NT2/D1 (cell line): ENCODE data around the gene RASL12.

Experiments used
- DNase-seq: peaks from one replicate; pipeline ENCODE4 v3.0.0-alpha.2; 2011; ENCODE audit warnings: low read depth, low spot score
- H3K27me3 ChIP-seq: 2 replicates; pipeline ENCODE4 v1.6.0; 2011; ENCODE audit warnings: mild to moderate bottlenecking; ENCODE audit not compliant: insufficient read length, insufficient read depth
- H3K36me3 ChIP-seq: 2 replicates; pipeline ENCODE4 v1.6.1; 2011; ENCODE audit warnings: mild to moderate bottlenecking, low read length, mixed read lengths; ENCODE audit not compliant: insufficient read depth, insufficient read length
- H3K4me1 ChIP-seq: 2 replicates; pipeline ENCODE4 v1.5.1; 2011; ENCODE audit not compliant: insufficient read depth, insufficient read length
- H3K4me3 ChIP-seq: 2 replicates; pipeline ENCODE4 v1.5.1; 2011; ENCODE audit warnings: low read depth; ENCODE audit not compliant: insufficient read length
- H3K9ac ChIP-seq: 2 replicates; pipeline ENCODE4 v1.6.0; 2011; ENCODE audit warnings: low read depth; ENCODE audit not compliant: insufficient read length
- H3K9me3 ChIP-seq: 2 replicates; pipeline ENCODE4 v1.5.1; 2011; ENCODE audit warnings: mild to moderate bottlenecking, low read length; ENCODE audit not compliant: insufficient read depth
- SUZ12 ChIP-seq: IDR thresholded peaks from 2 replicates; pipeline ENCODE4 v1.6.1; 2011; ENCODE audit not compliant: insufficient read length, insufficient read depth; ENCODE audit errors: extremely low read depth
- YY1 ChIP-seq: IDR thresholded peaks from 2 replicates; pipeline ENCODE4 v1.6.1; 2011; ENCODE audit not compliant: insufficient read length, insufficient read depth
- ZNF274 ChIP-seq: IDR thresholded peaks from 2 replicates; pipeline ENCODE4 v1.6.1; 2011; ENCODE audit warnings: mild to moderate bottlenecking, low read depth, low read length

Gene RASL12

GRCh38 chr15:65088643-65089021 is 20.8 kb upstream of the RASL12 start:
- peaks cover 38% of the 10 kb centered on the region for H3K4me1 ChIP-seq
- no peak overlapping the region for H3K4me3 ChIP-seq
- TF ChIP-seq ZNF274 (no peak), SUZ12 (no peak), YY1 (no peak)
- no peaks in the 10 kb centered on the region for H3K36me3 ChIP-seq
- no peak for DNase-seq
- H3K9ac ChIP-seq, result no peak overlapping the region
- H3K27me3 ChIP-seq, result no peaks in the 10 kb centered on the region
- no peaks in the 10 kb centered on the region for H3K9me3 ChIP-seq

GRCh38 chr15:65087873-65088642 is 20.3 kb upstream of the RASL12 start:
- Histone ChIP-seq H3K4me1 (peaks cover 41% of the 10 kb centered on the region), H3K4me3 (no peak overlapping the region), H3K36me3 (no peaks in the 10 kb centered on the region), H3K9me3 (no peaks in the 10 kb centered on the region), H3K9ac (peak overlapping the region; percentile 22), H3K27me3 (no peaks in the 10 kb centered on the region)
- TF ChIP-seq SUZ12 (no peak), ZNF274 (no peak), YY1 (no peak)
- no peak for DNase-seq

GRCh38 chr15:65087411-65087810 is 19.6 kb upstream of the RASL12 start:
- no peak overlapping the region for H3K4me3 ChIP-seq
- H3K27me3 ChIP-seq, result no peaks in the 10 kb centered on the region
- H3K9me3 ChIP-seq, result no peaks in the 10 kb centered on the region
- peak overlapping the region; percentile 22 for H3K9ac ChIP-seq
- H3K4me1 ChIP-seq, result peaks cover 45% of the 10 kb centered on the region
- no peaks in the 10 kb centered on the region for H3K36me3 ChIP-seq
- DNase-seq, result no peak
- TF ChIP-seq SUZ12, result no peak
- TF ChIP-seq ZNF274, result no peak
- TF ChIP-seq YY1, result no peak

GRCh38 chr15:65086680-65087111 is 18.9 kb upstream of the RASL12 start:
- Histone ChIP-seq H3K9ac (no peak overlapping the region), H3K4me3 (no peak overlapping the region), H3K27me3 (no peaks in the 10 kb centered on the region), H3K4me1 (peaks cover 53% of the 10 kb centered on the region), H3K36me3 (no peaks in the 10 kb centered on the region), H3K9me3 (no peaks in the 10 kb centered on the region)
- DNase-seq, result no peak
- TF ChIP-seq ZNF274 (no peak), SUZ12 (no peak), YY1 (no peak)

- H3K4me3 ChIP-seq, result no peak overlapping the region
- no peak for DNase-seq
- TF ChIP-seq SUZ12 (no peak), YY1 (no peak), ZNF274 (no peak)
- no peaks in the 10 kb centered on the region for H3K27me3 ChIP-seq
- H3K36me3 ChIP-seq, result no peaks in the 10 kb centered on the region
- H3K9ac ChIP-seq, result no peak overlapping the region
- no peaks in the 10 kb centered on the region for H3K9me3 ChIP-seq
- H3K4me1 ChIP-seq, result peaks cover 57% of the 10 kb centered on the region
Measured at GRCh38 chr15:65085990-65086679, 18.3 kb upstream of the RASL12 start.

GRCh38 chr15:65085207-65085753 is 17.5 kb upstream of the RASL12 start:
- TF ChIP-seq ZNF274 (no peak), SUZ12 (no peak), YY1 (no peak)
- no peaks in the 10 kb centered on the region for H3K9me3 ChIP-seq
- H3K27me3 ChIP-seq, result no peaks in the 10 kb centered on the region
- no peak overlapping the region for H3K4me3 ChIP-seq
- DNase-seq, result no peak
- H3K4me1 ChIP-seq, result peaks cover 59% of the 10 kb centered on the region
- peak overlapping the region; percentile 24 for H3K9ac ChIP-seq
- no peaks in the 10 kb centered on the region for H3K36me3 ChIP-seq

GRCh38 chr15:65084500-65085206 is 16.9 kb upstream of the RASL12 start:
- DNase-seq, result no peak
- peaks cover 59% of the 10 kb centered on the region for H3K4me1 ChIP-seq
- H3K9me3 ChIP-seq, result no peaks in the 10 kb centered on the region
- H3K9ac ChIP-seq, result peak overlapping the region; percentile 26
- TF ChIP-seq YY1 (no peak), SUZ12 (no peak), ZNF274 (no peak)
- H3K36me3 ChIP-seq, result no peaks in the 10 kb centered on the region
- no peaks in the 10 kb centered on the region for H3K27me3 ChIP-seq
- H3K4me3 ChIP-seq, result no peak overlapping the region
